IMR-90 (cell line): ENCODE data around the gene PRKN. TPM values are rescaled to one million over a fixed set of nuclear protein-coding genes. Genes with fewer than 3 reads are reported as not detected.

Experiments used
- ATAC-seq: fragments of 200-7000 bp; cut with Tn5 transposase; 2 replicates; pipeline ENCODE4 v1.9.1; 2020; ENCODE audit warnings: low read depth, mild to moderate bottlenecking, moderate library complexity
- BruUV-seq: library from RNA; stranded (reverse); fragments of 400-500 nt; replicated peaks from 2 replicates; lab custom pipeline; 2021; lab: Mats Ljungman, UMichigan
- CTCF ChIA-PET: fragments of 300-600 bp; formaldehyde crosslinking; extraction: SDS; loops from one replicate; lab custom pipeline; 2021; ENCODE audit warnings: antibody characterized with exemption; lab: Yijun Ruan, JAX
- POLR2A ChIA-PET: fragments of 300-600 bp; sonication (Branson Sonifier 250); formaldehyde crosslinking; loops from one replicate; lab custom pipeline; 2022; ENCODE audit warnings: antibody characterized with exemption; ENCODE audit not compliant: unreplicated experiment; lab: Charles Lee
- DNase-seq: peaks from one replicate; pipeline ENCODE4 v3.0.0; 2013
- H2AFZ ChIP-seq: replicated peaks from 2 replicates; pipeline ENCODE3; 2013; ENCODE audit warnings: low read length, mild to moderate bottlenecking; ENCODE audit not compliant: poor library complexity
- H2AK5ac ChIP-seq: 2 replicates; pipeline ENCODE4 v1.6.1; 2013; ENCODE audit warnings: low read depth, low read length, inconsistent platforms
- H2AK9ac ChIP-seq: replicated peaks from 2 replicates; pipeline ENCODE3; 2013; ENCODE audit warnings: mild to moderate bottlenecking, low read depth, low read length, moderate library complexity; ENCODE audit not compliant: poor library complexity
- H2BK120ac ChIP-seq: 2 replicates; pipeline ENCODE4 v1.6.1; 2013; ENCODE audit warnings: low read depth, low read length, inconsistent platforms
- H2BK15ac ChIP-seq: 3 replicates; pipeline ENCODE4 v1.6.1; 2013; ENCODE audit warnings: low read depth, low read length, inconsistent platforms
- H2BK20ac ChIP-seq: 2 replicates; pipeline ENCODE4 v1.6.1; 2013; ENCODE audit warnings: low read depth, mild to moderate bottlenecking, inconsistent platforms, low read length, moderate library complexity
- H2BK5ac ChIP-seq: 2 replicates; pipeline ENCODE4 v1.6.1; 2013; ENCODE audit warnings: mild to moderate bottlenecking, low read depth, low read length, inconsistent platforms; ENCODE audit not compliant: poor library complexity, severe bottlenecking
- H3K14ac ChIP-seq: replicated peaks from 2 replicates; pipeline ENCODE4 v1.6.1; 2013; ENCODE audit warnings: low read depth, low read length, inconsistent platforms
- H3K18ac ChIP-seq: 2 replicates; pipeline ENCODE4 v1.6.1; 2013; ENCODE audit warnings: low read depth, low read length, control low read depth
- H3K23ac ChIP-seq: 2 replicates; pipeline ENCODE4 v1.6.1; 2013; ENCODE audit warnings: low read depth, low read length, inconsistent platforms
- H3K27ac ChIP-seq: 2 replicates; pipeline ENCODE4 v1.5.1; 2013; ENCODE audit warnings: mild to moderate bottlenecking, control low read depth, low read length; ENCODE audit not compliant: insufficient read depth
- H3K27me3 ChIP-seq: 2 replicates; pipeline ENCODE4 v1.6.1; 2013; ENCODE audit warnings: low read length; ENCODE audit not compliant: control insufficient read depth, insufficient read depth
- H3K36me3 ChIP-seq: 2 replicates; pipeline ENCODE4 v1.6.1; 2013; ENCODE audit warnings: low read length, mixed read lengths; ENCODE audit not compliant: control insufficient read depth, insufficient read depth
- H3K4ac ChIP-seq: 2 replicates; pipeline ENCODE4 v1.6.1; 2013; ENCODE audit warnings: low read depth, low read length, inconsistent platforms
- H3K4me1 ChIP-seq: 2 replicates; pipeline ENCODE4 v1.6.1; 2013; ENCODE audit warnings: low read length, mixed read lengths; ENCODE audit not compliant: control insufficient read depth, insufficient read depth
- H3K4me2 ChIP-seq: 2 replicates; pipeline ENCODE4 v1.6.1; 2013; ENCODE audit warnings: low read depth, mild to moderate bottlenecking, control low read depth, low read length, moderate library complexity
- H3K4me3 ChIP-seq: 2 replicates; pipeline ENCODE4 v1.5.1; 2013; ENCODE audit warnings: low read depth, mild to moderate bottlenecking, control low read depth, low read length, moderate library complexity; ENCODE audit not compliant: insufficient read depth
- H3K56ac ChIP-seq: 2 replicates; pipeline ENCODE4 v1.6.1; 2013; ENCODE audit warnings: low read length, inconsistent platforms; ENCODE audit not compliant: insufficient read depth; ENCODE audit errors: extremely low read depth
- H3K79me1 ChIP-seq, 2 experiments: 2 replicates each; pipeline ENCODE4 v1.6.1; 2013; ENCODE audit warnings: low read length in 2 of 2, inconsistent platforms in 1 of 2, low read depth in 1 of 2
- H3K9ac ChIP-seq: 2 replicates; pipeline ENCODE4 v1.6.1; 2013; ENCODE audit warnings: low read depth, low read length, control low read depth
- H3K9me1 ChIP-seq: 2 replicates; pipeline ENCODE4 v1.6.1; 2013; ENCODE audit warnings: low read length, inconsistent platforms; ENCODE audit not compliant: insufficient read depth
- H3K9me3 ChIP-seq: 2 replicates; pipeline ENCODE4 v1.6.1; 2013; ENCODE audit warnings: low read length; ENCODE audit not compliant: control insufficient read depth, insufficient read depth
- H4K20me1 ChIP-seq: 2 replicates; pipeline ENCODE4 v1.6.1; 2013; ENCODE audit warnings: low read length, inconsistent platforms; ENCODE audit not compliant: insufficient read depth
- H4K5ac ChIP-seq: 2 replicates; pipeline ENCODE4 v1.6.1; 2013; ENCODE audit warnings: mild to moderate bottlenecking, low read depth, low read length, control low read depth
- H4K8ac ChIP-seq, 2 experiments: 2 replicates each; pipeline ENCODE4 v1.6.1; 2013; ENCODE audit warnings: low read depth in 2 of 2, low read length in 2 of 2, control low read depth in 1 of 2, inconsistent platforms in 1 of 2
- H4K91ac ChIP-seq: 2 replicates; pipeline ENCODE4 v1.6.1; 2013; ENCODE audit warnings: low read depth, low read length, inconsistent platforms; ENCODE audit not compliant: insufficient read depth
- BHLHE40 ChIP-seq: fragments of 150-350 bp; IDR thresholded peaks from 2 replicates; pipeline ENCODE4 v1.6.1; 2016; ENCODE audit warnings: mild to moderate bottlenecking, low read depth, low read length
- CHD1 ChIP-seq: IDR thresholded peaks from 2 replicates; pipeline ENCODE4 v1.6.1; 2012; ENCODE audit warnings: low read depth, low read length, improper control_type of control experiment
- MAFK ChIP-seq: IDR thresholded peaks from 2 replicates; pipeline ENCODE4 v1.6.1; 2012; ENCODE audit warnings: low read depth, low read length, improper control_type of control experiment
- NFE2L2 ChIP-seq: fragments of 150-350 bp; IDR thresholded peaks from 2 replicates; pipeline ENCODE4 v1.6.1; 2016; ENCODE audit warnings: low read depth, mild to moderate bottlenecking, low read length
- RFX5 ChIP-seq: IDR thresholded peaks from 2 replicates; pipeline ENCODE4 v1.8.0; 2012; ENCODE audit warnings: low read depth, mild to moderate bottlenecking, low read length, moderate library complexity
- SMC3 ChIP-seq: fragments of 150-350 bp; IDR thresholded peaks from 2 replicates; pipeline ENCODE4 v1.6.1; 2016; ENCODE audit warnings: low read depth, mild to moderate bottlenecking, antibody characterized with exemption, low read length, moderate library complexity
- USF2 ChIP-seq: fragments of 150-350 bp; IDR thresholded peaks from 2 replicates; pipeline ENCODE4 v1.6.1; 2017; ENCODE audit warnings: mild to moderate bottlenecking, antibody characterized with exemption, low read length, low read depth
- WGBS, 2 experiments: methylation state at CpG; one replicate each; pipeline versions ENCODE4 v1.1.5 to v1.1.7; 2013; ENCODE audit warnings: missing lambda C conversion rate in 2 of 2; ENCODE audit not compliant: insufficient read length in 1 of 2; ENCODE audit errors: extremely low coverage in 2 of 2; 5-methylcytosine and 5-hydroxymethylcytosine counted together
- dilution Hi-C: fragments of 300-500 bp; cut with HindIII; formaldehyde crosslinking; loops from one replicate; pipeline ENCODE4 v1.14.3; 2018; ENCODE audit warnings: low sequenced_read_pairs; ENCODE audit not compliant: unreplicated experiment
- in situ Hi-C: fragments of 300-500 bp; cut with MboI; formaldehyde crosslinking; loops from 3 replicates; pipeline ENCODE4 v1.14.3; 2019; ENCODE audit warnings: low sequenced_read_pairs, inconsistent platforms, mixed read lengths
- intact Hi-C: fragments of 100-400 bp; cut with micrococcal nuclease; formaldehyde crosslinking; loops from 2 replicates; pipeline ENCODE4 v1.10.0; 2022
- polyA plus RNA-seq, 3 experiments: library from polyadenylated mRNA; depleted of rRNA; stranded (reverse); fragments of >200 nt; gene quantifications; 2 replicates each; pipeline ENCODE4 v1.2.3, GENCODE V29; 2012; ENCODE audit warnings: low replicate concordance in 1 of 3
- total RNA-seq: library from RNA; depleted of rRNA; stranded (reverse); fragments of >200 nt; gene quantifications from 2 replicates; pipeline ENCODE4 v1.2.3, GENCODE V29; 2012

Gene PRKN
- total and polyA plus RNA-seq, 2 of the 4 experiments (the other 2 are of a cell fraction): 0.15 to 0.18 TPM

GRCh38 chr6:162264581-162264980 is 463.0 kb downstream of the PRKN start:
- Histone ChIP-seq H3K79me1 (no peaks in the 10 kb centered on the region), H3K4me2 (no peak overlapping the region), H3K27ac (no peak overlapping the region), H2BK20ac (no peak overlapping the region), H3K23ac (no peak overlapping the region), H4K20me1 (no peaks in the 10 kb centered on the region), H3K9me3 (peaks cover 27% of the 10 kb centered on the region), H2BK5ac (no peak overlapping the region), H3K18ac (no peak overlapping the region), H2BK120ac (no peak overlapping the region), H3K9ac (no peak overlapping the region), H3K14ac (no peak overlapping the region), H2AK9ac (no peak overlapping the region), H2AK5ac (no peak overlapping the region), H4K91ac (no peak overlapping the region), H3K36me3 (no peaks in the 10 kb centered on the region), H3K4ac (no peak overlapping the region), H3K27me3 (no peaks in the 10 kb centered on the region), H3K4me1 (no peaks in the 10 kb centered on the region), H3K56ac (no peak overlapping the region), H2AFZ (no peak overlapping the region), H3K9me1 (no peaks in the 10 kb centered on the region), H2BK15ac (no peak overlapping the region), H4K5ac (no peak overlapping the region), H4K8ac (no peak overlapping the region), H3K4me3 (no peak overlapping the region)
- dilution Hi-C loops (no loop called here), intact Hi-C loops (no loop called here), in situ Hi-C loops (no loop called here)
- POLR2A ChIA-PET: no interaction called here
- WGBS, 2 experiments: 53% methylated on average over 3 of the region's 6 CpGs; no CpG with 5 or more reads in 1 of the 2 experiments
- TF ChIP-seq USF2 (no peak), SMC3 (no peak), RFX5 (no peak), NFE2L2 (no peak), CHD1 (no peak), BHLHE40 (no peak), MAFK (no peak)
- BruUV-seq: no TSS peak
- CTCF ChIA-PET: no interaction called here
- DNase-seq (no peak), ATAC-seq (no peak)
